Measurements from ENCODE around the gene ZCCHC14. TPM values are rescaled to one million over a fixed set of nuclear protein-coding genes. Genes with fewer than 3 reads are reported as not detected.

The ZCCHC14 gene
- total RNA-seq, 1 donor = 8.2 TPM

DNA sequence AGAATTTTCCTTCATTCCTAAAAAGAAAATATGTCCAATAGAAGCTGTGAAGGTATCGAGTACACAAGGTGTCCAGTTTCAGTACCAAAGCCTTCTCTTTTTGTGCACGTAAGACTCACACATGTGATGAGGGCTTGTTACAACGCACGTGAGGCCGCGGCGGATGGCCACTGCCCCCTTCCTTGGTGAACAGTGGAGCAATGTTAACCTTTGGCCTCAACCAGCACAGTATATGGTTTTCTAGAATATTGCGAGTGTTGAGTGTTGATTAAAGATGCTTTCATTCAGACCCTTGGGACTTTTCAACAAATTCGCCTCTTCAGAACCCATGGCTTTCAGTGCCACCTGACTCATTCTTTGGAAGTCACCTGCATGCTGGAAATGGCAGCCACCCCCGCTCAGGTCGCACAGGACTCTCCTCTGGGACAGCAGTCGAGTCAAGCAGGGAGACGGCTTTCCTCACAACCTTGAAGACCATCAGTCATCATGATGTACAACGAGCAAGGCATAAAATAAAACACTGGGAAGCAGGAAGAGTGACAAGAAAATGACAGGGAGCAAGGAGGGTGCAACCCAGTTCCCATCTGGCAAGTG lies 86.2 kb downstream of the ZCCHC14 start:
- no peak for DNase-seq (ENCODE audit: low read depth)
- H3K4me3 ChIP-seq (ENCODE audit: low read depth, low read length) = no peak overlapping the region
- TF ChIP-seq, protein P1, sequence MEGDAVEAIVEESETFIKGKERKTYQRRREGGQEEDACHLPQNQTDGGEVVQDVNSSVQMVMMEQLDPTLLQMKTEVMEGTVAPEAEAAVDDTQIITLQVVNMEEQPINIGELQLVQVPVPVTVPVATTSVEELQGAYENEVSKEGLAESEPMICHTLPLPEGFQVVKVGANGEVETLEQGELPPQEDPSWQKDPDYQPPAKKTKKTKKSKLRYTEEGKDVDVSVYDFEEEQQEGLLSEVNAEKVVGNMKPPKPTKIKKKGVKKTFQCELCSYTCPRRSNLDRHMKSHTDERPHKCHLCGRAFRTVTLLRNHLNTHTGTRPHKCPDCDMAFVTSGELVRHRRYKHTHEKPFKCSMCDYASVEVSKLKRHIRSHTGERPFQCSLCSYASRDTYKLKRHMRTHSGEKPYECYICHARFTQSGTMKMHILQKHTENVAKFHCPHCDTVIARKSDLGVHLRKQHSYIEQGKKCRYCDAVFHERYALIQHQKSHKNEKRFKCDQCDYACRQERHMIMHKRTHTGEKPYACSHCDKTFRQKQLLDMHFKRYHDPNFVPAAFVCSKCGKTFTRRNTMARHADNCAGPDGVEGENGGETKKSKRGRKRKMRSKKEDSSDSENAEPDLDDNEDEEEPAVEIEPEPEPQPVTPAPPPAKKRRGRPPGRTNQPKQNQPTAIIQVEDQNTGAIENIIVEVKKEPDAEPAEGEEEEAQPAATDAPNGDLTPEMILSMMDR (IDR thresholded peaks at IDR 0.05; ENCODE audit: insufficient read depth, low read depth, low read length) = no peak

DNA sequence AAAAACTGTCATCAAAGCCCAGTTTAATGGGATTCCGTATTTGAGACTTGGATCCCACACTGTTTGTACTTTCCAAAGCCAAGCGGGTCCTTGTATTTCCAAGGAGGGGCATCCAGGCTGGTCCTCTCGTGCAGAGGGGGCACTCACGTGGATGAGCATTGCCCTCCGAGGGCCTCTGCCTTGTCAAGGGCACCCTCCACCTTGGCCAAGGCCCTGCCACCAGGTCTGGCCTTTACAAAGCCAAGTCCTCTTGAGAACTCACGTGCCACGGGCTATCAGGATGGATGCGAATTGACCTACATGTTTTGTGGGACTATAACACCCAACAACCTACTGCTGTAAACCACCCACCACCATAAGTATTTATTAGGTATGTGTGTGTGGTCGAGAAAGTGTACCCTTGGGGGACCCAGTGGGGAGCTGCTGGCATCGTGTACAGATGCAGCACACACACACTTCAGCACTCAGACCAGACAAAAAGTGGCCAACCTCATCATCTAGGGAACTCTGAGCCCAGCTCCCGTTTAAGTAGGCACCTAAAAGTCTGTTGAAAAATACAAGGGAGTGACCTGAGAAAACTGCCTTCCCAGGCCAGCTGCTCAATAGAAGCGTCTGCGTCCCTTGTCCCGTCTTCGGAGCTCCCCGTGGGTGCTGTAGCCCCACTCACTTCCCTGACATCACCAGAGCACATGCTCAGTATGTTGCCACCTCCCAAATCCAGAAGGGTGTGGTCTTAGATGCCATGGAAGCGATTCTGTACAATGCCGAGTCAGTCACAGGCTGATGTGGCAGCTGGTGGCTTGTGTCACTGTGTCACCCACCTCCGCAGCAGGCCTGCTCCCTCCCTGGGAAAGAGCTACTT lies 87.8 kb downstream of the ZCCHC14 start:
- DNase-seq (ENCODE audit: low read depth) = no peak
- TF ChIP-seq, protein P1 (IDR thresholded peaks at IDR 0.05; ENCODE audit: insufficient read depth, low read depth, low read length) = no peak
- no peak overlapping the region for H3K4me3 ChIP-seq (ENCODE audit: low read depth, low read length)

DNA sequence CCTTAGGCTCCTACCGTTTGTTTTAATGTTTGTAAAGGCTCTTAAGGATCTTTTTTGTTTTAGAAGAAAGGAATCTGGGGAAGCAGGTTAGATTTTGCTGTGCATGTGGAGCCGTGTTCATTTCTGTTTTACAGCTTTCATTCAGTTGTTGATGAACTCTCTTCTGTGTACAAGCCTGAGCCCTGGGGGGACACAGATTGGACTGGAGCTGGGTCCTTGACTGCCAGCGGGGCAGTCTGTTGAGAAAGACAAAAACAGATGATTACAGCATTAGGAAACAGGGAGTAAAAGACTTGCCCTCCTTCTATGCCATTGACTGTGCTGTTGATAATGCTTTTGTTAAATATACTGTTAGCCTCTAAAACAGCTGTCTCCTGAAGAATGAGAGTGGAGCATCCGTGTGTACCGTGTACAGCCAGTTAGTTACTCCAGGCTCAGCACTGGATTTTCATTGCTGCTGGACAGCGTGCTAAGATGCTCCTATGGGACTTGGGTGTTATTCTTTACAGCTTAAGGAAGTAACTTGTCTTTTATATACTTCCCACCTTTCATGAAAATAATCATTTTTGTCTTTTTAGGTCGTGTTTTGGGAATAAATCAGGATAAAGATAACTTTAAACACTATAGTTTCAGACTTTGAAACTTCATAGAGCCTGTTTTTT lies 97.5 kb downstream of the ZCCHC14 start:
- H3K4me3 ChIP-seq (ENCODE audit: low read depth, low read length) = no peak overlapping the region
- TF ChIP-seq, protein P1 (IDR thresholded peaks at IDR 0.05; ENCODE audit: insufficient read depth, low read depth, low read length) = no peak
- no peak for DNase-seq (ENCODE audit: low read depth)

DNA sequence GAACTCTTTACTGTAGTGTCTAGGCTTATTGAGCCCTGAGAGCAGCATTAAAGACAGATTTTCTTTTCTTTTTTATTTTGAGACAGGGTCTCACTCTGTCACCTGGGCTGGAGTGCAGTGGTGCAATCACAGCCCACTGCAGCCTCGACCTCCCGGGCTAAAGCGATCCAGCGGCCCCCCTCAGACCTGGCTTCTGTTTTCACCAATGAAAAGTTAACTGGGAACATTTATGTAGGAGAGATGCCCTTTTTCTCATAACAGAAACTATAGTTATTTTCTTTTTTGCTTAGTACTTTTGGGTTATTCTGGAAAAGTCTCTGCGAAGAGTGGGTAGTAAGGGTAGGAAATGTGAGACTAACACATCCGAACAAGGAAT lies 99.2 kb downstream of the ZCCHC14 start:
- DNase-seq (ENCODE audit: low read depth) = no peak
- H3K4me3 ChIP-seq (ENCODE audit: low read depth, low read length) = peak overlapping the region; percentile 82
- TF ChIP-seq, protein P1 (IDR thresholded peaks at IDR 0.05; ENCODE audit: insufficient read depth, low read depth, low read length) = no peak

DNA sequence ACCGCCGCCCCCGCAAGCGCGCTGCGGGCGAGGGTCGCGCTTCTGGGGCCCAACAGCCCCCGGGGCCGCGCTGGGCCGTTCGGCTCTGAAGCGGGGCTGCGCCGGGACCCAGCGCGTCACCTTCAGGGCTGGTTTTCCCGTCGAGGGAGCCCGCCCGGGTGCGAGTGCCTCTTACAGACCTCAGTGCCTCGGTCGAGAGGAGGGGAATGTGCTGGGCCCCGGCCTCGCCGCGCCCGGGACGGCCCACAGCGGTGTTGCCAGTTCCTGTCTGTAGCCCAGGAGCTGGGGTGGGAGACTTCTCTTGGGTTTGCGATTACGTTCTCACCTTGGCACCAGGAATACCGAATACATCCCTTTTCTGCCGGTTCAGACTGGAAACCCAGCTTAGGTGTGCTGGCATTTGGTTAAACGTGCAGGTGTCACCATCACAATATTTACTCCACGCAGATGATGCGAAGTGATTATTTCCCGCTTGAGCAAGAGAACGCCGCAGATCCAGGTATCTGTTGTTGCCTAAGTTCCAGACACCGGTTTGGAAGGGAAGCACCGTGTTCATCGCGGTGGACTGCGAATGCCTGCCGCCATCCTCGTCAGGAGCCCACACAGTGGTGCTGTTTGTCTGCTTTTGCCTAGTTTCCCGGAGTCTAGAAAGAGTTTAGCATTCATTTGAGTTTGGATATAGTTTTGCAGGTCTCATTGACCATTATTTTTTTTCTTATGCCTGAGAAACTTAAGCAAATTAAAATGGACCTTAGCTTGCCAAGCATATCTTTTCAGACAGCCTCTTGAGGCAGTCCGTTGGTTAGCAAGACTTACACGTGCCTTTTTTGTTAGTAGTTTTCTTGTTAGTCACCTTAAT lies 99.8 kb downstream of the ZCCHC14 start:
- peak overlapping the region; percentile 82 for H3K4me3 ChIP-seq (ENCODE audit: low read depth, low read length)
- peak; percentile 45 for DNase-seq (ENCODE audit: low read depth)
- TF ChIP-seq, protein P1 (IDR thresholded peaks at IDR 0.05; ENCODE audit: insufficient read depth, low read depth, low read length) = no peak

Measured in fibroblast of villous mesenchyme (primary cell).